Stimulated activated CD4-positive, alpha-beta T cell treated with anti-CD3 and anti-CD28 coated beads, Interleukin-4, amount 100 ng/mL, for 1 hour (primary cell): ENCODE results near the gene NCF1.
"Not testable (repeated sequence)": the region's sequence is repeated elsewhere in the genome, so short reads cannot be mapped to it uniquely, and the experiment has no call there.

Source experiments
- DNase-seq: peaks from one replicate; pipeline ENCODE4 v3.0.0-alpha.2; 2020

Gene NCF1

DNA sequence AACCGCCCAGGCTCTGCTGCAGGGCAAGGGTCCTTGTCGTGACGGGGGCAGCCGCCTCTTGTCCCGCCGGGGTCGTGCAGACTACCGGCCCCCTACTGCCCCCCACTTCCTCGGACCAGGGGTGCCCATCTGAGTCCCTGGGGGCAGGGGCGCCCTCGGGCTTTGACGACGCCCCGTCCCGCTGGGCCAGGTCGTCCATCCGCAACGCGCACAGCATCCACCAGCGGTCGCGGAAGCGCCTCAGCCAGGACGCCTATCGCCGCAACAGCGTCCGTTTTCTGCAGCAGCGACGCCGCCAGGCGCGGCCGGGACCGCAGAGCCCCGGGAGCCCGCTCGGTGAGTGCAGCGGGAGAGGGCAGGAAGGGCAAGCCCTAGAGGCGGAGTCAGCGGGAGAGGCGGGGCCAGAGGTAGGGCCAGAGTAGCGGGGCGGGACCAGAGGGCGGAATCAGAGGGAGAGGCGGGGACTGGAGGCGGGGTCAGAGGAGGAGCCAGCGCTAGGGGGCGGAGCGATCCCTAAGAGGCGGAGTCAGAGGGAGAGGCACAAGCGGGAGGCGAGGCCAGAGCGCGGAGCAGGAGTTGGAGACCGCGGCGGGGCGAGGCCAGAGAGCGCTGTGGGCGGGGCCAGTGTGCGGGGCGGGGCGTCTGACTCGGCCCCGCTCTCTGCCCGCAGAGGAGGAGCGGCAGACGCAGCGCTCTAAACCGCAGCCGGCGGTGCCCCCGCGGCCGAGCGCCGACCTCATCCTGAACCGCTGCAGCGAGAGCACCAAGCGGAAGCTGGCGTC, 14.7 kb downstream of the NCF1 start:
- DNase-seq: peak; percentile 95

DNA sequence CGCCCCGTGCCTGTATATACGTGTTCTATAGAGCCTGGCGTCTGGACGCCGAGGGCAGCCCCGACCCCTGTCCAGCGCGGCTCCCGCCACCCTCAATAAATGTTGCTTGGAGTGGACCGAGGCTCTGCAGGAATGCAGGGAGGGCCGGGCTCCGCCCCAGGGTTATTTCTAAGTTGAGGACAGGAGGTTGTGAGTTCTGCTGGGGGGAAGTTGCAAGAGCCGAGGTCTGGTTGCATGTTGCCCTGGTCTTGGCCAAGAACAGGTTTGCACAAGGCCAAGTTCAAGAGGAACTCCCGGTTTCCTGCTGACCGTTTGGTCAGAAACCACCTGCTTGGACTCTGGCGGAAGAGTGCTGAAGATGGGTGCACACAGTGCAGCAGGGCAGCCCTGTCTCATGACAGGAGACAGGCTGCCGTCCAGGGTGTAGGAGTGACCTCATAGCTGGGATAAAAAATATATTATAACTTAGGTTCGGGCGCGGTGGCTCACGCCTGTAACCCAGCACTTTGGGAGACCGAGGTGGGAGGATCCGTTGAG, 15.5 kb downstream of the NCF1 start:
- not testable (repeated sequence) for DNase-seq

DNA sequence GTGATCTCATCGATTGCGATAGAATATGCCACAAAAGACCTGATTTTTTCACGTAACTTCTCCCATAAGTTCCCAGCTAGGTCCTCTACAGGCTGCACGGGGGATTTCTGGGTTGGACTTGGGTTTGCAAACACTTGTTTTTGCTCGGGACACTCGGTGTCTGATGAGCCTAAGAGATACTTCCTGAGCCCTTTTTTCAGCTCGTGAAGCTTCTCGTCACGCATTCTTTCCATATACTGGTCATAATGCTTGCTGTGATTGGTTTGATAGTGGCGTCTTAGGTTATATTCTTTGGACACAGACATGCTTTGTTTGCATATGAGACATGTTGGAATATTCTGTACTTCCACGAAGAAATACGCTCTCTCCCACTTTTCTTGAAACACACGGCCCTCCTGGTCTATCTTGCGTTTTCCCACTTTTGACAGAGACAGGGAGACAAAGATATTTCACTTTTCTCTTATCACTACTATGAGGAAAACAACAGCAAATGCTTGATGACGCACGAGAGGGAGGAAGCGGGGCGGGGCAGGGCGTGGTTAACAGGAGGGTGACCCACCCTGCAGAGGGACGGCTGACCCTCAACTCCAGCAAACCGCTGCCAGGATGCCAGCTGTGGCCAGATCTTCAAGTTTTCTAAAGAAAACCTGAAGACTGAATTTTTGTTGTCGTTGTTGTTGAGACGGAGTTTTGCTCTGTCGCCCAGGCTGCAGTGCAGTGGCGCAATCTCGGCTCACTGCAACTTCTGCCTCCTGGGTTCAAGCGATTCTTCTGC, 24.2 kb downstream of the NCF1 start:
- DNase-seq: not testable (repeated sequence)

DNA sequence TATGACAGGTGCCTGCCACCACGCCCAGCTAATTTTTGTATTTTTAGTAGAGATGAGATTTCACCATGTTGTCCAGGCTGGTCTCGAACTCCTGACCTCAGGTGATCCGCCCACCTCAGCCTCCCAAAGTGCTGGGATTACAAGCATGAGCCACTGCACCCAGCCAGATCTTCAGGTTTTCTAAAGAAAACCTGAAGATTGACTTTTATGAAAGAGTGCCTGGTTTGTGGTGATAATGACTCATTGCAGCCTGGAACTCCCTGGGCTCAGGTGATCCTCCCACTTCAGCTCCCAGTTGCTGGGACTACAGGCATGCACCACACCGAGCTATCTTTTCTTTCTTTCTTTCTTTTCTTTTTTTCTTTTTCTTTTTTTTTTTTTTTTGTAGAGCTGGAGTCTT, 24.8 kb downstream of the NCF1 start:
- not testable (repeated sequence) for DNase-seq

DNA sequence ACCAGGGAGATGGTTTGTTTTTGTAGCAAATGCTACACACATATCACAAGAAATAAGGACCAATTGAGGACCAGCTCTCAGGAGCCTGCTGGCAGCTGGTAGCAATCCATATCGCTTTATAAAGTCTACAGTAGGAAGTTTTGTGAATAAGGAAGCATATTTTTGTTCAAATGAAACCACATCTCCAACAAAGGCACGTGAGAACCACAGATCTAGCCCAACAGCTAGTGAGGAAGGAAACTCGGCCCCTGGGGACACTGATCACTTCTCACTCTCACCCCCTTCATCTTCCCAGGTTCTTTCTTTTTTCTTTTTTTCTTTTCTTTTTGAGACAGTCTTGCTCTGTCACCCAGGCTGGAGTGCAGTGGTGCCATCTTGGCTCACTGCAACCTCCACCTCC, 42.1 kb downstream of the NCF1 start:
- not testable (repeated sequence) for DNase-seq

DNA sequence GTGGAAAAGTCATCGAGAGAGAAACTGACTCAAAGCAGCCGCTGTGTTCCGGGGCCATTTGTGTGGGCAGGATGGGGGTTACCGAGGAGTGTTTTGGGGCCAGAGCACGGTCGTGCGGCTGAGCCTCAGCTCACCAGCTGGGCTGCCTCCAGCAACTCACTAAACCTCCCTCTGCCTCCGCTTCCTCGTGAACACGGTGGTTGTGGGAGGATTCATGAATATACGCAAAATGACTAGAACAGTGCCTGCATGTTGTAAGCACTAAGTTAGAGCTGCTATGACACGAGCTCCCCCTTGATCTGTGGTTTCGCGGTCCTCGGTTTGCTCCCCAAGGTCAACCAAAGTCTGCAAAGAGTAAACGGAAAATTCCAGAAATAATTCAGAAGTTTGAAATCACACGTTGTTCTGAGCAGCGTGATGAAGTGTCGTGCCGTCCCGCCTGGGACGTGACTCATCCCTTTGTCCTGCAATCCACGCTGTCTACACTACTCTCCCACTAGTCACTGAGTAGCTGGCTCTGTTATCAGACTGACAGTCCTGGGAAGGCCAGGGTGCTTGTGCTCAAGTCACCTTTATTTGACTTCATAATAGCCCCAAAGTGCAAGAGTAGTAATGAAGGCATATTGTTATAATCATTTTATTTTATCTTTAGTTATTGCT, 46.5 kb downstream of the NCF1 start:
- not testable (repeated sequence) for DNase-seq

DNA sequence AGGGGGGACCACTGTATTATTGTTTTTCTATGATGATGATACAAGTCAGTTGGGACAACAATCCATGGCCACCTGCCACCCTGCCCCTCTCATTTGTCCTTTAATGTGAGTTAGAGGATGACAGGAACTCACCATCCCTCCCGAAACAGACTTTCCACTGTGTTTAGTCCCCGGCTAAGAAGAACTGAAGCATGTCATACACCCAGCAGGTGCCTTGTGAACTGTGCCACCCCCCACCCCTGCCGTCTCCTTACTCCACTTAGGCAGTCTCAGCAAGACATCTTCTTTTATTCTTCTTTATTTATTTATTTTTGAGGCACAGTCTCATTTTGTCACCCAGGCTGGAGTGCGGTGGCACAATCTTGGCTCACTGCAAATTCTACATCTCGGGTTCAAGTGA, 47.4 kb downstream of the NCF1 start:
- not testable (repeated sequence) for DNase-seq

DNA sequence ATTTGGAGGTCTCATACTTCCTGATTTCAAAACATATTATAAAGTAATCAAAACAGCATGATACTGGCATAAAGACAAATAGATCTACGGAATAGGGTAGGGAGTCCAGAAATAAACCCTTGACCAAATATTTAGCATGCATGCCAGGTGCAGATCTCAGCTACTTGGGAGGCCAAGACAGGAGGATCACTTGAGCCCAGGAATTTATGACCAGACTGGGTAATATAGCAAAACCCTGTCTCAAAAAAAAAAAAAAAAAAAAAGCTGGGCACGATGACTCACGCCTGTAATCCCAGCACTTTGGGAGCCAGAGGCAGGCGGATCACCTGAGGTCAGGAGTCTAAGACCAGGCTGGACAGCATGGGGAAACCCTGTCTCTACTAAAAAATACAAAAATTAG, 56.1 kb downstream of the NCF1 start:
- not testable (repeated sequence) for DNase-seq

DNA sequence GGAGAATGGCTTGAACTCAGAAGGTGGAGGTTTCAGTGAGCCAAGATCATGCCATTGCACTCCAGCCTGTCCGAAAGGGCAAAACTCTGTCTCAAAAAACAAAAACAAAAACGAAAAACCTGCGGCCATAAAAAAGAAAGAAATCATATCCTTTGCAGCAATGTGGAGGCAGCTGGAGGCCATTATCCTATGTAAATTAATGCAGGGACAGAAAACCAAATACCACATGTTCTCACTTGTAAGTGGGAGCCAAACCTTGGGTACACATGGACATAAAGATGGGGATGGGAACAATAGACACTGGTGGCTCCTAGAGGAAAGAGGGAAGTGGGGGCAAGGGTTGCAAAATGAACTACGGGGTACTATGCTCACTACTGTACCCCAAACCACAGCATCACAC, 56.6 kb downstream of the NCF1 start:
- DNase-seq: not testable (repeated sequence)
